HepG2 (cell line): Measurements from ENCODE around the gene OSBPL9. TPM values are rescaled to one million over a fixed set of nuclear protein-coding genes. Genes with fewer than 3 reads are reported as not detected.
A peak's percentile ranks its signal among the peaks of the same experiment; 100 is the strongest.

Source experiments
- ATM ChIP-seq: fragments of 450-650 bp; IDR thresholded peaks from 2 replicates; pipeline ENCODE4 v1.7.1; 2017; ENCODE audit warnings: mild to moderate bottlenecking, borderline replicate concordance
- ETV5 ChIP-seq: IDR thresholded peaks from 2 replicates; pipeline ENCODE4 v1.6.1; 2018; ENCODE audit warnings: missing biosample characterization, missing genetic modification reagents, inconsistent platforms, borderline replicate concordance
- GLI4 ChIP-seq: sonication (generic); formaldehyde crosslinking; IDR thresholded peaks from 2 replicates; pipeline ENCODE4 v1.5.1; 2020; ENCODE audit warnings: missing genetic modification reagents, mild to moderate bottlenecking, moderate library complexity, borderline replicate concordance
- HNF4A ChIP-seq: sonication (generic); formaldehyde crosslinking; IDR thresholded peaks from 2 replicates; pipeline ENCODE4 v1.4.0; 2020; ENCODE audit warnings: missing genetic modification reagents
- KDM1A ChIP-seq: IDR thresholded peaks from 2 replicates; pipeline ENCODE4 v1.6.1; 2016; ENCODE audit warnings: missing compliant biosample characterization
- ZBTB7B ChIP-seq: sonication (generic); formaldehyde crosslinking; IDR thresholded peaks from 2 replicates; pipeline ENCODE4 v1.4.0; 2020; ENCODE audit warnings: missing genetic modification reagents
- ZNF280B ChIP-seq: sonication (generic); formaldehyde crosslinking; IDR thresholded peaks from 2 replicates; pipeline ENCODE4 v1.5.0; 2020; ENCODE audit warnings: missing genetic modification reagents, mild to moderate bottlenecking, borderline replicate concordance
- ZNF772 ChIP-seq: sonication (generic); formaldehyde crosslinking; IDR thresholded peaks from 2 replicates; pipeline ENCODE4 v1.5.0; 2020; ENCODE audit warnings: mild to moderate bottlenecking, missing genetic modification reagents
- ZNF83 ChIP-seq: sonication (generic); formaldehyde crosslinking; IDR thresholded peaks from 2 replicates; pipeline ENCODE4 v1.4.0; 2020; ENCODE audit warnings: missing genetic modification reagents, mild to moderate bottlenecking, borderline replicate concordance
- polyA plus RNA-seq, 8 experiments: library from polyadenylated mRNA; depleted of rRNA in 3 of 8; stranded (reverse) in 7 of 8; unstranded in 1 of 8; fragments of >200 nt; fragmentation: Illumina TruSeq in 4 of 8; extraction: Trizol in 4 of 8; gene quantifications; 2 replicates each; pipeline versions ENCODE4 v1.2.1 to v1.2.3, GENCODE V29; 2011 to 2016; ENCODE audit warnings: low read depth in 4 of 8, missing spikeins in 1 of 8, mixed read lengths in 1 of 8; ENCODE audit not compliant: insufficient read depth in 1 of 8
- total RNA-seq, 5 experiments: library from RNA; depleted of rRNA; stranded (reverse); fragments of >200 nt; fragmentation: Illumina TruSeq; extraction: Trizol; gene quantifications; 2 replicates each; pipeline ENCODE4 v1.2.3, GENCODE V29; 2016; ENCODE audit warnings: low read depth in 1 of 5
- TF ChIP-seq, protein P1 (sequence below): sonication (generic); formaldehyde crosslinking; IDR thresholded peaks from 2 replicates; pipeline ENCODE4 v1.8.0; 2022; ENCODE audit warnings: mild to moderate bottlenecking, missing genetic modification reagents, moderate library complexity
- TF ChIP-seq, protein P2 (sequence below): sonication (generic); formaldehyde crosslinking; IDR thresholded peaks from 2 replicates; pipeline ENCODE4 v1.5.1; 2020; ENCODE audit warnings: mild to moderate bottlenecking, missing genetic modification reagents, borderline replicate concordance
- TF ChIP-seq, protein P3 (sequence below): sonication (generic); formaldehyde crosslinking; IDR thresholded peaks from 2 replicates; pipeline ENCODE4 v1.5.0; 2020; ENCODE audit warnings: missing genetic modification reagents, mild to moderate bottlenecking, borderline replicate concordance
- TF ChIP-seq, protein P4 (sequence below): sonication (generic); formaldehyde crosslinking; IDR thresholded peaks from 2 replicates; pipeline ENCODE4 v1.4.0; 2020; ENCODE audit warnings: mild to moderate bottlenecking, missing genetic modification reagents
- TF ChIP-seq, protein P5 (sequence below): IDR thresholded peaks from 2 replicates; pipeline ENCODE4 v1.6.1; 2018; ENCODE audit warnings: missing genetic modification reagents
- TF ChIP-seq, protein P6 (sequence below): sonication (generic); formaldehyde crosslinking; IDR thresholded peaks from 2 replicates; pipeline ENCODE4 v1.4.0; 2020; ENCODE audit warnings: missing genetic modification reagents, borderline replicate concordance

Gene OSBPL9
- total and polyA plus RNA-seq, 2 of the 13 experiments (the other 11 are each of a cell fraction or from before 2014, with no cell fraction given), result 83.6 to 142 TPM

DNA sequence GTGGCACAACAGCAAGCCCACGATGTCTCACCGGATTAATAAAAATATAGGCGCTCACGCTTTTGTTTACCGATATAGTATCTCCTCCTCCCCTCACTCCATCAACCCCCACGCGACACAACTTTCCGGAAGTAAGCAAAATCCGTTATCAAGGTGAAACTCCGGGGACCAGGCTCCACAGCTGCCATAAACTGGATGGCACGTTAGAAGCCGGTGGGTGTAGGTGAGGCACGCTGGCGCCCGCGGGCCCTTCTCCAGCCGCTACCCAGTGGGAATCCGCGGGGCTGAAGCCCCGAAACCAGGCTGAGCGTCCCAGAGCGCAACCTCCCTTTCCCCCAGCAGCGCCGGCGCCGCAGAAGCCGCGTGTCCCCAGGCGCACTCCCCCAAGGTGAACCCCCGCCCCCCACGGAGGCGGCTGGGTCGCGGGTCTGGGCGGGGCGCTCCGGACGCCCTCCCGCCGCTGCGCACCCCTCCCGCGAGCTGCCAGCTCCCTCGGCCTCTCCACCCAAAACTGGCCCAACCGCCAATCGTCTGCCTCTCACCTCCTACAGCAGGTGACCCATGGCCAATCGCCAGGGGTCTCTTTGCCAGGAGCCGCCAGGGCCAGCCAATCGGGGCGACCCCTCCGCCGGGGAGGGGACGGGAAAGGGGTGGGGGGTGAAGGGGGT is 112.4 kb downstream of the OSBPL9 start (continued):
- TF ChIP-seq, protein P1, sequence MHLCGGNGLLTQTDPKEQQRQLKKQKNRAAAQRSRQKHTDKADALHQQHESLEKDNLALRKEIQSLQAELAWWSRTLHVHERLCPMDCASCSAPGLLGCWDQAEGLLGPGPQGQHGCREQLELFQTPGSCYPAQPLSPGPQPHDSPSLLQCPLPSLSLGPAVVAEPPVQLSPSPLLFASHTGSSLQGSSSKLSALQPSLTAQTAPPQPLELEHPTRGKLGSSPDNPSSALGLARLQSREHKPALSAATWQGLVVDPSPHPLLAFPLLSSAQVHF (CRISPR knock-in tag), result 0 out of 2 replicates have a peak, but pooled peaks have one; percentile 38
- TF ChIP-seq ZNF280B (CRISPR knock-in tag) (no peak), HNF4A (CRISPR knock-in tag) (no peak), KDM1A (no peak; the same call in 1 of the 2 replicates), GLI4 (CRISPR knock-in tag) (no peak), ZBTB7B (CRISPR knock-in tag) (peak; percentile 34; the same call in 1 of the 2 replicates), ETV5 (CRISPR knock-in tag) (peak; percentile 48; the same call in 1 of the 2 replicates), ATM (no peak), ZNF83 (CRISPR knock-in tag) (no peak), ZNF772 (no peak; the same call in 1 of the 2 replicates)
- TF ChIP-seq, protein P2, sequence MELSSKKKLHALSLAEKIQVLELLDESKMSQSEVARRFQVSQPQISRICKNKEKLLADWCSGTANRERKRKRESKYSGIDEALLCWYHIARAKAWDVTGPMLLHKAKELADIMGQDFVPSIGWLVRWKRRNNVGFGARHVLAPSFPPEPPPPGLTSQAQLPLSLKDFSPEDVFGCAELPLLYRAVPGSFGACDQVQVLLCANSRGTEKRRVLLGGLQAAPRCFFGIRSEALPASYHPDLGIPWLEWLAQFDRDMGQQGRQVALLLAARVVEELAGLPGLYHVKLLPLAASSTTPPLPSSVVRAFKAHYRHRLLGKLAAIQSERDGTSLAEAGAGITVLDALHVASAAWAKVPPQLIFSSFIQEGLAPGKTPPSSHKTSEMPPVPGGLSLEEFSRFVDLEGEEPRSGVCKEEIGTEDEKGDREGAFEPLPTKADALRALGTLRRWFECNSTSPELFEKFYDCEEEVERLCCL, result no peak
- TF ChIP-seq, protein P3, sequence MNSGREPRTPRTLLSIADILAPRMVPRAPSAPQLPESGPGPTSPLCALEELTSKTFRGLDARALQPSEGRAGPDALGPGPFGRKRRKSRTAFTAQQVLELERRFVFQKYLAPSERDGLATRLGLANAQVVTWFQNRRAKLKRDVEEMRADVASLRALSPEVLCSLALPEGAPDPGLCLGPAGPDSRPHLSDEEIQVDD (CRISPR knock-in tag), result no peak
- TF ChIP-seq, protein P4, sequence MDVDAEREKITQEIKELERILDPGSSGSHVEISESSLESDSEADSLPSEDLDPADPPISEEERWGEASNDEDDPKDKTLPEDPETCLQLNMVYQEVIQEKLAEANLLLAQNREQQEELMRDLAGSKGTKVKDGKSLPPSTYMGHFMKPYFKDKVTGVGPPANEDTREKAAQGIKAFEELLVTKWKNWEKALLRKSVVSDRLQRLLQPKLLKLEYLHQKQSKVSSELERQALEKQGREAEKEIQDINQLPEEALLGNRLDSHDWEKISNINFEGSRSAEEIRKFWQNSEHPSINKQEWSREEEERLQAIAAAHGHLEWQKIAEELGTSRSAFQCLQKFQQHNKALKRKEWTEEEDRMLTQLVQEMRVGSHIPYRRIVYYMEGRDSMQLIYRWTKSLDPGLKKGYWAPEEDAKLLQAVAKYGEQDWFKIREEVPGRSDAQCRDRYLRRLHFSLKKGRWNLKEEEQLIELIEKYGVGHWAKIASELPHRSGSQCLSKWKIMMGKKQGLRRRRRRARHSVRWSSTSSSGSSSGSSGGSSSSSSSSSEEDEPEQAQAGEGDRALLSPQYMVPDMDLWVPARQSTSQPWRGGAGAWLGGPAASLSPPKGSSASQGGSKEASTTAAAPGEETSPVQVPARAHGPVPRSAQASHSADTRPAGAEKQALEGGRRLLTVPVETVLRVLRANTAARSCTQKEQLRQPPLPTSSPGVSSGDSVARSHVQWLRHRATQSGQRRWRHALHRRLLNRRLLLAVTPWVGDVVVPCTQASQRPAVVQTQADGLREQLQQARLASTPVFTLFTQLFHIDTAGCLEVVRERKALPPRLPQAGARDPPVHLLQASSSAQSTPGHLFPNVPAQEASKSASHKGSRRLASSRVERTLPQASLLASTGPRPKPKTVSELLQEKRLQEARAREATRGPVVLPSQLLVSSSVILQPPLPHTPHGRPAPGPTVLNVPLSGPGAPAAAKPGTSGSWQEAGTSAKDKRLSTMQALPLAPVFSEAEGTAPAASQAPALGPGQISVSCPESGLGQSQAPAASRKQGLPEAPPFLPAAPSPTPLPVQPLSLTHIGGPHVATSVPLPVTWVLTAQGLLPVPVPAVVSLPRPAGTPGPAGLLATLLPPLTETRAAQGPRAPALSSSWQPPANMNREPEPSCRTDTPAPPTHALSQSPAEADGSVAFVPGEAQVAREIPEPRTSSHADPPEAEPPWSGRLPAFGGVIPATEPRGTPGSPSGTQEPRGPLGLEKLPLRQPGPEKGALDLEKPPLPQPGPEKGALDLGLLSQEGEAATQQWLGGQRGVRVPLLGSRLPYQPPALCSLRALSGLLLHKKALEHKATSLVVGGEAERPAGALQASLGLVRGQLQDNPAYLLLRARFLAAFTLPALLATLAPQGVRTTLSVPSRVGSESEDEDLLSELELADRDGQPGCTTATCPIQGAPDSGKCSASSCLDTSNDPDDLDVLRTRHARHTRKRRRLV (CRISPR knock-in tag), result no peak
- TF ChIP-seq, protein P5, sequence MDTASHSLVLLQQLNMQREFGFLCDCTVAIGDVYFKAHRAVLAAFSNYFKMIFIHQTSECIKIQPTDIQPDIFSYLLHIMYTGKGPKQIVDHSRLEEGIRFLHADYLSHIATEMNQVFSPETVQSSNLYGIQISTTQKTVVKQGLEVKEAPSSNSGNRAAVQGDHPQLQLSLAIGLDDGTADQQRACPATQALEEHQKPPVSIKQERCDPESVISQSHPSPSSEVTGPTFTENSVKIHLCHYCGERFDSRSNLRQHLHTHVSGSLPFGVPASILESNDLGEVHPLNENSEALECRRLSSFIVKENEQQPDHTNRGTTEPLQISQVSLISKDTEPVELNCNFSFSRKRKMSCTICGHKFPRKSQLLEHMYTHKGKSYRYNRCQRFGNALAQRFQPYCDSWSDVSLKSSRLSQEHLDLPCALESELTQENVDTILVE (CRISPR knock-in tag), result no peak
- TF ChIP-seq, protein P6, sequence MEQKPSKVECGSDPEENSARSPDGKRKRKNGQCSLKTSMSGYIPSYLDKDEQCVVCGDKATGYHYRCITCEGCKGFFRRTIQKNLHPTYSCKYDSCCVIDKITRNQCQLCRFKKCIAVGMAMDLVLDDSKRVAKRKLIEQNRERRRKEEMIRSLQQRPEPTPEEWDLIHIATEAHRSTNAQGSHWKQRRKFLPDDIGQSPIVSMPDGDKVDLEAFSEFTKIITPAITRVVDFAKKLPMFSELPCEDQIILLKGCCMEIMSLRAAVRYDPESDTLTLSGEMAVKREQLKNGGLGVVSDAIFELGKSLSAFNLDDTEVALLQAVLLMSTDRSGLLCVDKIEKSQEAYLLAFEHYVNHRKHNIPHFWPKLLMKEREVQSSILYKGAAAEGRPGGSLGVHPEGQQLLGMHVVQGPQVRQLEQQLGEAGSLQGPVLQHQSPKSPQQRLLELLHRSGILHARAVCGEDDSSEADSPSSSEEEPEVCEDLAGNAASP (CRISPR knock-in tag), result peak; percentile 96
